Measurements from ENCODE around the gene COPZ1.
A peak's percentile ranks its signal among the peaks of the same experiment; 100 is the strongest.
"Not testable (repeated sequence)": the region's sequence is repeated elsewhere in the genome, so short reads cannot be mapped to it uniquely, and the experiment has no call there.

The COPZ1 gene

GRCh38 chr12:54337280-54337842, 12.4 kb downstream of the COPZ1 start:
- no peaks in the 10 kb centered on the region for H3K9me3 Mint-ChIP-seq
- H3K4me3 Mint-ChIP-seq = no peak overlapping the region
- H3K4me1 Mint-ChIP-seq (ENCODE audit: low read depth) = peaks cover 12% of the 10 kb centered on the region
- peaks cover 20% of the 10 kb centered on the region for H3K36me3 Mint-ChIP-seq (ENCODE audit: low read depth)
- no peak overlapping the region for H3K27ac Mint-ChIP-seq
- no peaks in the 10 kb centered on the region for H3K27me3 Mint-ChIP-seq (ENCODE audit: low read depth)

- Mint-ChIP-seq H3K4me1 (ENCODE audit: low read depth) (peaks cover 12% of the 10 kb centered on the region), H3K27me3 (ENCODE audit: low read depth) (no peaks in the 10 kb centered on the region), H3K4me3 (no peak overlapping the region), H3K9me3 (no peaks in the 10 kb centered on the region), H3K27ac (no peak overlapping the region), H3K36me3 (ENCODE audit: low read depth) (peaks cover 25% of the 10 kb centered on the region)
These were observed 13.1 kb downstream of the COPZ1 start for GRCh38 chr12:54337854-54338650.

GRCh38 chr12:54338698-54339296, 13.9 kb downstream of the COPZ1 start:
- Mint-ChIP-seq H3K27me3 (ENCODE audit: low read depth) (no peaks in the 10 kb centered on the region), H3K27ac (no peak overlapping the region), H3K9me3 (no peaks in the 10 kb centered on the region), H3K36me3 (ENCODE audit: low read depth) (peaks cover 27% of the 10 kb centered on the region), H3K4me3 (no peak overlapping the region), H3K4me1 (ENCODE audit: low read depth) (peaks cover 6% of the 10 kb centered on the region)

GRCh38 chr12:54340846-54341245, 15.9 kb downstream of the COPZ1 start:
- Mint-ChIP-seq H3K4me1 (ENCODE audit: low read depth) (peaks cover 6% of the 10 kb centered on the region), H3K9me3 (no peaks in the 10 kb centered on the region)

GRCh38 chr12:54341378-54342300, 16.7 kb downstream of the COPZ1 start:
- H3K4me1 Mint-ChIP-seq (ENCODE audit: low read depth) = peaks cover 4% of the 10 kb centered on the region
- H3K36me3 Mint-ChIP-seq (ENCODE audit: low read depth) = peaks cover 34% of the 10 kb centered on the region
- no peak overlapping the region for H3K27ac Mint-ChIP-seq
- no peak overlapping the region for H3K4me3 Mint-ChIP-seq
- no peaks in the 10 kb centered on the region for H3K27me3 Mint-ChIP-seq (ENCODE audit: low read depth)
- H3K9me3 Mint-ChIP-seq = no peaks in the 10 kb centered on the region

More at GRCh38 chr12:54340846-54341245, 15.9 kb downstream of the COPZ1 start:
- H3K36me3 Mint-ChIP-seq (ENCODE audit: low read depth) = peaks cover 35% of the 10 kb centered on the region
- H3K27ac Mint-ChIP-seq = no peak overlapping the region
- no peak overlapping the region for H3K4me3 Mint-ChIP-seq
- no peaks in the 10 kb centered on the region for H3K27me3 Mint-ChIP-seq (ENCODE audit: low read depth)

GRCh38 chr12:54349036-54349435, 24.1 kb downstream of the COPZ1 start:
- Mint-ChIP-seq H3K36me3 (ENCODE audit: low read depth) (peaks cover 60% of the 10 kb centered on the region), H3K9me3 (no peaks in the 10 kb centered on the region), H3K27me3 (ENCODE audit: low read depth) (no peaks in the 10 kb centered on the region), H3K4me3 (no peak overlapping the region), H3K27ac (no peak overlapping the region), H3K4me1 (ENCODE audit: low read depth) (peaks cover 18% of the 10 kb centered on the region)

GRCh38 chr12:54349679-54350078, 24.7 kb downstream of the COPZ1 start:
- Mint-ChIP-seq H3K36me3 (ENCODE audit: low read depth) (peaks cover 60% of the 10 kb centered on the region), H3K4me1 (ENCODE audit: low read depth) (peaks cover 18% of the 10 kb centered on the region), H3K27me3 (ENCODE audit: low read depth) (no peaks in the 10 kb centered on the region), H3K27ac (no peak overlapping the region), H3K9me3 (no peaks in the 10 kb centered on the region), H3K4me3 (no peak overlapping the region)

GRCh38 chr12:54350743-54351142, 25.8 kb downstream of the COPZ1 start:
- Mint-ChIP-seq H3K27me3 (ENCODE audit: low read depth) (no peaks in the 10 kb centered on the region), H3K9me3 (no peaks in the 10 kb centered on the region), H3K36me3 (ENCODE audit: low read depth) (peaks cover 52% of the 10 kb centered on the region), H3K4me1 (ENCODE audit: low read depth) (peaks cover 18% of the 10 kb centered on the region), H3K27ac (no peak overlapping the region), H3K4me3 (no peak overlapping the region)

- Mint-ChIP-seq H3K9me3 (no peaks in the 10 kb centered on the region), H3K36me3 (ENCODE audit: low read depth) (peaks cover 52% of the 10 kb centered on the region), H3K4me1 (ENCODE audit: low read depth) (peaks cover 18% of the 10 kb centered on the region), H3K27ac (no peak overlapping the region), H3K4me3 (no peak overlapping the region), H3K27me3 (ENCODE audit: low read depth) (no peaks in the 10 kb centered on the region)
These were observed 26.4 kb downstream of the COPZ1 start for GRCh38 chr12:54351341-54351740.

- H3K4me3 Mint-ChIP-seq = peak overlapping the region; percentile 48
These were observed 27.1 kb downstream of the COPZ1 start for GRCh38 chr12:54352022-54352531.

GRCh38 chr12:54352891-54353874, 28.3 kb downstream of the COPZ1 start:
- Mint-ChIP-seq H3K9me3 (no peaks in the 10 kb centered on the region), H3K4me1 (ENCODE audit: low read depth) (peaks cover 20% of the 10 kb centered on the region), H3K36me3 (ENCODE audit: low read depth) (peaks cover 39% of the 10 kb centered on the region), H3K27me3 (ENCODE audit: low read depth) (no peaks in the 10 kb centered on the region), H3K27ac (no peak overlapping the region), H3K4me3 (no peak overlapping the region)

More at GRCh38 chr12:54352022-54352531, 27.1 kb downstream of the COPZ1 start:
- H3K4me1 Mint-ChIP-seq (ENCODE audit: low read depth) = peaks cover 18% of the 10 kb centered on the region
- H3K27ac Mint-ChIP-seq = peak overlapping the region; percentile 42
- H3K9me3 Mint-ChIP-seq = no peaks in the 10 kb centered on the region
- no peaks in the 10 kb centered on the region for H3K27me3 Mint-ChIP-seq (ENCODE audit: low read depth)
- H3K36me3 Mint-ChIP-seq (ENCODE audit: low read depth) = peaks cover 47% of the 10 kb centered on the region

GRCh38 chr12:54354271-54354670, 29.3 kb downstream of the COPZ1 start:
- peaks cover 20% of the 10 kb centered on the region for H3K4me1 Mint-ChIP-seq (ENCODE audit: low read depth)

GRCh38 chr12:54355104-54355815, 30.3 kb downstream of the COPZ1 start:
- no peak overlapping the region for H3K27ac Mint-ChIP-seq
- no peaks in the 10 kb centered on the region for H3K9me3 Mint-ChIP-seq
- no peak overlapping the region for H3K4me3 Mint-ChIP-seq
- peaks cover 20% of the 10 kb centered on the region for H3K4me1 Mint-ChIP-seq (ENCODE audit: low read depth)
- peaks cover 25% of the 10 kb centered on the region for H3K36me3 Mint-ChIP-seq (ENCODE audit: low read depth)
- H3K27me3 Mint-ChIP-seq (ENCODE audit: low read depth) = no peaks in the 10 kb centered on the region

More at GRCh38 chr12:54354271-54354670, 29.3 kb downstream of the COPZ1 start:
- H3K36me3 Mint-ChIP-seq (ENCODE audit: low read depth) = peaks cover 35% of the 10 kb centered on the region
- not testable (repeated sequence) for H3K27me3 Mint-ChIP-seq (ENCODE audit: low read depth); H3K9me3 Mint-ChIP-seq; H3K27ac Mint-ChIP-seq; H3K4me3 Mint-ChIP-seq

All from T-helper 1 cell treated with Interleukin-12 subunit alpha and Interleukin-12 subunit beta and Interleukin-4 antibody, amounts not matched to agents 30 μg/mL and 1 μg/mL, for 36 hours (primary cell).